ENCODE data around the gene INPP5D. TPM values are rescaled to one million over a fixed set of nuclear protein-coding genes. Genes with fewer than 3 reads are reported as not detected.
"Not testable (repeated sequence)": the region's sequence is repeated elsewhere in the genome, so short reads cannot be mapped to it uniquely, and the experiment has no call there.

The INPP5D gene
- total RNA-seq, 1 donor from 2014 or later: 33.3 TPM

GRCh38 chr2:233189025-233189424, 128.9 kb downstream of the INPP5D start:
- Histone ChIP-seq H3K27ac (no peak overlapping the region), H3K9me3 (no peaks in the 10 kb centered on the region), H3K4me1 (no peaks in the 10 kb centered on the region), H3K4me3 (no peak overlapping the region), H3K36me3 (peaks cover 18% of the 10 kb centered on the region), H3K27me3 (no peaks in the 10 kb centered on the region)
- no peak for TF ChIP-seq CTCF (IDR thresholded peaks at IDR 0.05)
- intact Hi-C loops (cut with DNase I): no loop called here
- DNase-seq (no peak), ATAC-seq (no peak)

- H3K4me3 ChIP-seq; ATAC-seq; H3K9me3 ChIP-seq; DNase-seq; H3K4me1 ChIP-seq; H3K27me3 ChIP-seq; H3K27ac ChIP-seq; intact Hi-C loops (cut with DNase I): not testable (repeated sequence)
- H3K36me3 ChIP-seq: peaks cover 27% of the 10 kb centered on the region
Observed at GRCh38 chr2:233191016-233191415, 130.9 kb downstream of the INPP5D start.

GRCh38 chr2:233193738-233194137, 133.6 kb downstream of the INPP5D start:
- intact Hi-C loops (cut with DNase I): no loop called here
- no peaks in the 10 kb centered on the region for H3K4me1 ChIP-seq
- ATAC-seq: no peak
- no peak overlapping the region for H3K27ac ChIP-seq
- DNase-seq: no peak
- H3K4me3 ChIP-seq: no peak overlapping the region
- H3K9me3 ChIP-seq: no peaks in the 10 kb centered on the region
- H3K36me3 ChIP-seq: peaks cover 44% of the 10 kb centered on the region
- H3K27me3 ChIP-seq: no peaks in the 10 kb centered on the region
- TF ChIP-seq CTCF (IDR thresholded peaks at IDR 0.05): no peak

GRCh38 chr2:233195027-233195426, 134.9 kb downstream of the INPP5D start:
- no peaks in the 10 kb centered on the region for H3K9me3 ChIP-seq
- no peak overlapping the region for H3K4me3 ChIP-seq
- peaks cover 41% of the 10 kb centered on the region for H3K36me3 ChIP-seq
- no peak for TF ChIP-seq CTCF (IDR thresholded peaks at IDR 0.05)
- no peaks in the 10 kb centered on the region for H3K27me3 ChIP-seq
- ATAC-seq (no peak), DNase-seq (no peak)
- H3K4me1 ChIP-seq: no peaks in the 10 kb centered on the region
- intact Hi-C loops (cut with DNase I): no loop called here
- no peak overlapping the region for H3K27ac ChIP-seq

GRCh38 chr2:233197022-233197421, 136.9 kb downstream of the INPP5D start:
- no peak for TF ChIP-seq CTCF (IDR thresholded peaks at IDR 0.05)
- peaks cover 41% of the 10 kb centered on the region for H3K36me3 ChIP-seq

GRCh38 chr2:233198026-233198425, 137.9 kb downstream of the INPP5D start:
- no peak for DNase-seq

More at GRCh38 chr2:233197022-233197421, 136.9 kb downstream of the INPP5D start:
- H3K9me3 ChIP-seq: no peaks in the 10 kb centered on the region
- no peaks in the 10 kb centered on the region for H3K27me3 ChIP-seq
- DNase-seq: no peak
- no peak overlapping the region for H3K4me3 ChIP-seq
- no peak overlapping the region for H3K27ac ChIP-seq
- intact Hi-C loops (cut with DNase I): no loop called here
- no peak for ATAC-seq
- no peaks in the 10 kb centered on the region for H3K4me1 ChIP-seq

More at GRCh38 chr2:233198026-233198425, 137.9 kb downstream of the INPP5D start:
- Histone ChIP-seq H3K9me3 (no peaks in the 10 kb centered on the region), H3K27me3 (no peaks in the 10 kb centered on the region), H3K27ac (no peak overlapping the region), H3K4me1 (no peaks in the 10 kb centered on the region), H3K36me3 (peaks cover 41% of the 10 kb centered on the region), H3K4me3 (no peak overlapping the region)
- ATAC-seq: no peak
- no peak for TF ChIP-seq CTCF (IDR thresholded peaks at IDR 0.05)
- intact Hi-C loops (cut with DNase I): no loop called here
